Adrenal gland (tissue), 19 donors: Measurements from ENCODE around the gene SIKE1. TPM values are rescaled to one million over a fixed set of nuclear protein-coding genes. Genes with fewer than 3 reads are reported as not detected.
"Not testable (repeated sequence)": the region's sequence is repeated elsewhere in the genome, so short reads cannot be mapped to it uniquely, and the experiment has no call there.

Source experiments
- DNase-seq, 7 donors: peaks; one replicate each; pipeline ENCODE4 v3.0.0-alpha.2; 2019 to 2020
- H3K27ac ChIP-seq, 5 donors: fragments of 200-600 bp; sonication (generic) in 4 of 5; 1 replicate in 3 of 5; 2 replicates in 2 of 5; pipeline versions ENCODE4 v1.5.1 to v1.8.0; 2016 to 2020; ENCODE audit warnings: mild to moderate bottlenecking in 1 of 5
- H3K27me3 ChIP-seq: fragments of 200-600 bp; 2 replicates; pipeline ENCODE4 v1.8.0; 2021
- H3K36me3 ChIP-seq, 2 donors: fragments of 200-600 bp; replicated peaks in 1 of 2; 1 replicate in 1 of 2; 2 replicates in 1 of 2; pipeline versions ENCODE4 v1.5.1 to v1.8.0; 2018 to 2022
- H3K4me1 ChIP-seq, 2 donors: fragments of 200-600 bp; replicated peaks in 1 of 2; 1 replicate in 1 of 2; 2 replicates in 1 of 2; pipeline versions ENCODE4 v1.5.1 to v1.8.0; 2018 to 2021
- H3K4me3 ChIP-seq, 4 donors: fragments of 200-600 bp; sonication (generic) in 3 of 4; one replicate each; pipeline ENCODE4 v1.5.1; 2016 to 2018
- H3K9me3 ChIP-seq, 3 donors: fragments of 200-600 bp; sonication (generic) in 1 of 3; replicated peaks in 1 of 3; 1 replicate in 2 of 3; 2 replicates in 1 of 3; pipeline versions ENCODE4 v1.5.1 to v1.8.0; 2016 to 2021
- CTCF ChIP-seq, 6 experiments: fragments of 450-650 bp in 4 of 6; fragments of 200-600 bp in 2 of 6; sonication (generic) in 1 of 6; IDR thresholded peaks; 1 replicate in 5 of 6; 2 replicates in 1 of 6; pipeline versions ENCODE4 v1.5.1 to v1.8.0; 2016 to 2021; ENCODE audit warnings: antibody characterized with exemption in 6 of 6, mild to moderate bottlenecking in 2 of 6, moderate library complexity in 1 of 6
- POLR2A ChIP-seq, 2 donors: fragments of 450-650 bp; IDR thresholded peaks; one replicate each; pipeline ENCODE4 v1.6.1; 2017; ENCODE audit warnings: antibody characterized with exemption in 2 of 2, mild to moderate bottlenecking in 2 of 2, moderate library complexity in 1 of 2
- WGBS, 4 donors: extraction: QIAGEN DNeasy Blood & Tissue Kit in 2 of 4; methylation state at CpG; one replicate each; pipeline versions ENCODE4 v1.1.5 to v1.1.7; 2013 to 2017; 5-methylcytosine and 5-hydroxymethylcytosine counted together
- intact Hi-C, 2 donors: fragments of 100-400 bp; cut with DNase I; formaldehyde crosslinking; loops; one replicate each; pipeline versions ENCODE4 v1.14.1 to v1.15.0; 2022 to 2023
- long read RNA-seq, 10 donors: library from polyadenylated mRNA in 3 of 10; unstranded in 2 of 10; stranded (forward) in 1 of 10; transcript quantifications; one replicate each; pipeline ENCODE4 v2.0.0 and lab custom pipeline, GENCODE V29; 2021 to 2026
- polyA plus RNA-seq, 3 donors: library from polyadenylated mRNA; stranded (reverse); fragments of 200-250 nt in 2 of 3; fragments of 350-450 nt in 1 of 3; fragmentation: Illumina TruSeq in 1 of 3; extraction: RNeasy Lipid Tissue Mini Kit (QIAGEN cat#74804) in 1 of 3; gene quantifications; one replicate each; pipeline ENCODE4 v1.2.3, GENCODE V29; 2013 to 2014
- total RNA-seq, 9 donors: library from RNA; depleted of rRNA in 4 of 9; stranded (reverse); fragments of >200 nt in 4 of 9; fragments of 120-200 nt in 1 of 9; fragmentation: NEBNext Ultra II Directional in 1 of 9; extraction: Animal tissue kit (Norgen Biotek cat#: 25700) in 1 of 9; gene quantifications; one replicate each; pipeline versions ENCODE4 v1.1.0 to v1.2.4, GENCODE V29; 2013 to 2023
- donor health status: healthy with polysubstance abuse.
- donor health status: Bipolar disorder and iron deficiency.
- donor health status: DM: yes; HTN: yes; CAD: no.
- donor health status: DM: no; HTN: no; CAD: no.
- donor health status: DM: no; HTN: no; CAD: no.
- donor health status: DM: yes; HTN: yes; CAD: no.

The SIKE1 gene
- total RNA-seq (10 to 100 TPM; 20.6 to 91.2 (median 36.5) TPM), polyA plus RNA-seq (10 to 100 TPM in 2 of 3 donors, 1 to 10 TPM in 1; 9.9 to 23.2 (median 11.6) TPM)
- long read RNA-seq, donor 1, full-length matches to known transcripts = 16 of 16 reads
- long read RNA-seq, donor 1, partial matches to known transcripts = 0 of 16 reads
- long read RNA-seq, donor 1, other reads (novel, unspliced or antisense) = 0 of 16 reads
- long read RNA-seq, donor 2, partial matches to known transcripts = 0 of 7 reads
- long read RNA-seq, donor 2, other reads (novel, unspliced or antisense) = 0 of 7 reads
- long read RNA-seq, donor 3, full-length matches to known transcripts = 15 of 15 reads
- long read RNA-seq, donor 3, partial matches to known transcripts = 0 of 15 reads
- long read RNA-seq, donor 3, other reads (novel, unspliced or antisense) = 0 of 15 reads
- long read RNA-seq, donor 4, transcript SIKE1-201 (5 exons, 2,190 nt) = major isoform, 5 of 6 reads
- long read RNA-seq, donor 4, partial matches to known transcripts = 0 of 6 reads
- long read RNA-seq, donor 4, other reads (novel, unspliced or antisense) = 1 of 6 reads
- long read RNA-seq, donor 5, full-length matches to known transcripts = 7 of 9 reads
- long read RNA-seq, donor 5, partial matches to known transcripts = 0 of 9 reads
- long read RNA-seq, donor 5, other reads (novel, unspliced or antisense) = 2 of 9 reads
- long read RNA-seq, donor 6, transcript SIKE1-201 (5 exons, 2,190 nt) = major isoform, 5 of 10 reads
- long read RNA-seq, donor 6, partial matches to known transcripts = 0 of 10 reads
- long read RNA-seq, donor 6, other reads (novel, unspliced or antisense) = 3 of 10 reads
- long read RNA-seq, donor 7, full-length matches to known transcripts = 7 of 7 reads
- long read RNA-seq, donor 7, partial matches to known transcripts = 0 of 7 reads
- long read RNA-seq, donor 7, other reads (novel, unspliced or antisense) = 0 of 7 reads
- long read RNA-seq, donor 8, transcript SIKE1-201 (5 exons, 2,190 nt) = major isoform, 9 of 16 reads
- long read RNA-seq, donor 8, partial matches to known transcripts = 0 of 16 reads
- long read RNA-seq, donor 8, other reads (novel, unspliced or antisense) = 0 of 16 reads
- long read RNA-seq, donor 9, full-length matches to known transcripts = 12 of 12 reads
- long read RNA-seq, donor 9, partial matches to known transcripts = 0 of 12 reads
- long read RNA-seq, donor 9, other reads (novel, unspliced or antisense) = 0 of 12 reads
- long read RNA-seq, donor 10, full-length matches to known transcripts = 7 of 7 reads
- long read RNA-seq, donor 10, partial matches to known transcripts = 0 of 7 reads
- long read RNA-seq, donor 10, other reads (novel, unspliced or antisense) = 0 of 7 reads

GRCh38 chr1:114780344-114781226 is at the start of gene SIKE1:
SIKE1 (minus strand) TSS chr1:114780685; CDS start chr1:114780607, 78 bp downstream.
- WGBS, 4 donors = 17 to 35% (median 22%) methylated on average over 24 to 53 of the region's 53 CpGs
- DNase-seq = peak; percentile 92 to 98 (median 96)
- peak within 1 kb of the TSS; percentile 68 to 96 (median 88) for H3K27ac ChIP-seq
- intact Hi-C loops = no loop called here
- H3K4me1 ChIP-seq = peaks cover 8 to 9% of the 10 kb centered on the region in 2 donors
- H3K36me3 ChIP-seq = peaks cover 0 to 19% of the 10 kb centered on the region in 2 donors
- TF ChIP-seq CTCF (IDR thresholded peaks at IDR 0.05) (peak in 1 of 6 experiments; percentile 2), POLR2A (IDR thresholded peaks at IDR 0.05) (peak; percentile 77 to 86)
- H3K4me3 ChIP-seq = peak within 1 kb of the TSS; percentile 36 to 95 (median 68)
- no peaks in the 10 kb centered on the region for H3K27me3 ChIP-seq
- no peaks in the 10 kb centered on the region for H3K9me3 ChIP-seq

- H3K36me3 ChIP-seq, H3K27ac ChIP-seq, H3K9me3 ChIP-seq, H3K4me3 ChIP-seq, H3K27me3 ChIP-seq, intact Hi-C loops, DNase-seq, H3K4me1 ChIP-seq: not testable (repeated sequence)
- 50 to 67% (median 60%) methylated on average over 1 of the region's 1 CpG for WGBS, 4 donors
Observed at GRCh38 chr1:114830075-114830474, 49.6 kb upstream of the SIKE1 start.

- no peak for DNase-seq
- H3K27me3 ChIP-seq = no peaks in the 10 kb centered on the region
Observed at GRCh38 chr1:114828251-114828650, 47.8 kb upstream of the SIKE1 start.

More at GRCh38 chr1:114828251-114828650, 47.8 kb upstream of the SIKE1 start:
- Histone ChIP-seq H3K9me3 (peaks cover 0 to 3% (median 0%) of the 10 kb centered on the region in 3 donors), H3K4me1 (no peaks in the 10 kb centered on the region), H3K4me3 (no peak overlapping the region), H3K27ac (no peak overlapping the region), H3K36me3 (no peaks in the 10 kb centered on the region)
- TF ChIP-seq CTCF (IDR thresholded peaks at IDR 0.05) = no peak
- no peak for TF ChIP-seq POLR2A (IDR thresholded peaks at IDR 0.05)
- intact Hi-C loops = no loop called here
- 77 to 82% (median 81%) methylated on average over 5 of the region's 5 CpGs for WGBS, 4 donors
